HG03354 (cell line): ENCODE results near the gene PIK3R5.

Experiments used
- ATAC-seq: cut with Tn5 transposase; IDR thresholded peaks from one replicate; pipeline ENCODE4 v1.9.1; 2021; ENCODE audit warnings: mild to moderate bottlenecking; ENCODE audit not compliant: unreplicated experiment, poor library complexity, severe bottlenecking

PIK3R5 gene

DNA sequence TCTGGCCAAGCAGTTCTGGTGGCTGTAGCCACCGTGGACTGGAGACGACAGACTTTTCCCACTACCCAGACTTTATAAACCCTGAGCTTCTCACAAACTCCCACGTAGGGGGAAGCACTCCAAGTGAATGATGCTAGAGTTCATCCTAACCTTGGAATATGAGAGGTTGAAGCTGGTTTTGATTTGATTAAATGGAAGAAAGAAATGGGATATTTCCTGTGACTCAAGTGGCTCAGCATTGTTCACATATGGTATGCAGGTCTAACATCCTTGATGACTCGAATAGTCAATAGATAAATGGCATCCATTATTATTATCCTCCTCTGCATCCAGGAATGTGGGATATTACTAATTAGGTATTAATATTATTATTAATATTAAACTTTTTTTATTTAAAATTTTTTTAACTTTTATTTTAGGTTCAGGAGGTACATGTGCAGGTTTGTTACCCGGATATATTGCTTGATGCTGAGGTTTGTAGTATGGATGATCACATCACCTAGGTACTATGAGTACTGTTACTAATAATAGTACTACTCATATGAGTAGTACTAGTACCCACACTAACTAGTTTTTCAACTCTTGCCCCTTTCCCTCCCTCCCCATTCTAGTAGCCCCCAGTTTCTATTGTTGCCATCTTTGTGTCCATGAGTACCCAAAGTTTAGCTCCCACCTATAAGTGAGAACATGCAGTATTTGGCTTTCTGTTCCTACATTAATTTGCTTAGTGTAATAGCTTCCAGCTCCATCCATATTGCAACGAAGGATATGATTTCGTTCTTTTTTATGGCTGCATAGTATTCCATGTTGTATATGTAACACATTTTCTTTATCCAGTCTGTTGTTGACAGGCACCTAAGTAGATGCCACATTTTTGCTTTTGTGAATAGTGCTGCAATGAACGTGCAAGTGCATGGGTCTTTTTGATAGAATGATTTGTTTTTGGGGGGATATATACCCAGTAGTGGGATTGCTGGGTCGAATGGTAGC, 121.0 kb downstream of the PIK3R5 start:
- no peak for ATAC-seq

DNA sequence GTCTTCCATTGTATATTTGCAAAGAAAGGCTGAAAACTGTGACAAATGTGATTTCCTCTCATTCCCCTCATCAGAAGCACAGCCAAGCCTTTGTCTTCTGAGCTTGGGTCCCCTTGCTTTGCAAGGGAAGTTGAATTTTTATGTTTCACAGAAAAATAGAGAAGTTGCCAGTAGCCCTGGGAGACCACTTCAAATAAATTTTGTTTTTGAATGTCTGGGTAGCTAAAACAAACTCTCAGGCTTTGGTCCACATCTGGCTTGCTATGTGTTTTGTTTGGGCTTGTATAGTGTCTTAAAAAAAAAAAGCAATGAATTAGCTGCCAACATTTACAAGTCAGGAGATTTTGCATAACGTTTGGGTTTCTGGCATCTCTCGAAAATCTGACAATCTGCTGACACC, 122.2 kb downstream of the PIK3R5 start:
- ATAC-seq = no peak

- no peak for ATAC-seq
These were observed 123.7 kb downstream of the PIK3R5 start for GRCh38 chr17:8841844-8842243.

GRCh38 chr17:8839410-8839935, 126.0 kb downstream of the PIK3R5 start:
- ATAC-seq = no peak

DNA sequence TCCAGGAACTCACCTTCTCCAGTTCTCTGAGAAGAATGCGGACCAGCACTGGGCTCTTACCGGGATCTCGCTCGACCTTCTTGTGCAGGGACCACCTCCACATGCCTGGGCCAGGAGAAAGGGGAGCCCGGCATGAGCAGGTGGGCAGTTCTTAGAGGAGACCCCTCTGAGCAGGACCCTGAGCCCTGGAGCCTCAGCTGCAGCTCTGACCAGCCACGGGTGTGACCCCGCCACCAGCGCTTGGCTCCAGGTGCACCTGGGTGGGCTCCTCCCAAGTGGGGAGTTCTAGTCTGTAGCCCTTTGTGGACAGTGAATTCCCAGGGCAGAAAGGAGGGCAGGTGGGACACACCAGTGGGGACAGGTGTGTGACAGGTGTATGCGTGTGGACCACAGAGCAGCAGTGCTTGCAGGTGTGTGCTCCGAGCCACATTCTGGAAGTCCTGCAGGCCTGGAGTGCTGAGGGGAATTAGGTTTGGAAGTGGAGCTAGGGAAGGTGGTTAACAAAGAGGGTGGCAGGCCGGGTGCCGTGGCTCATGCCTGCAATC, 126.9 kb downstream of the PIK3R5 start:
- no peak for ATAC-seq

GRCh38 chr17:8837563-8838075, 127.9 kb downstream of the PIK3R5 start:
- no peak for ATAC-seq

- no peak for ATAC-seq
These were observed 128.5 kb downstream of the PIK3R5 start for GRCh38 chr17:8836821-8837562.

GRCh38 chr17:8835631-8836364, 129.7 kb downstream of the PIK3R5 start:
- ATAC-seq = no peak

- ATAC-seq = no peak
These were observed 130.4 kb downstream of the PIK3R5 start for GRCh38 chr17:8835106-8835505.

DNA sequence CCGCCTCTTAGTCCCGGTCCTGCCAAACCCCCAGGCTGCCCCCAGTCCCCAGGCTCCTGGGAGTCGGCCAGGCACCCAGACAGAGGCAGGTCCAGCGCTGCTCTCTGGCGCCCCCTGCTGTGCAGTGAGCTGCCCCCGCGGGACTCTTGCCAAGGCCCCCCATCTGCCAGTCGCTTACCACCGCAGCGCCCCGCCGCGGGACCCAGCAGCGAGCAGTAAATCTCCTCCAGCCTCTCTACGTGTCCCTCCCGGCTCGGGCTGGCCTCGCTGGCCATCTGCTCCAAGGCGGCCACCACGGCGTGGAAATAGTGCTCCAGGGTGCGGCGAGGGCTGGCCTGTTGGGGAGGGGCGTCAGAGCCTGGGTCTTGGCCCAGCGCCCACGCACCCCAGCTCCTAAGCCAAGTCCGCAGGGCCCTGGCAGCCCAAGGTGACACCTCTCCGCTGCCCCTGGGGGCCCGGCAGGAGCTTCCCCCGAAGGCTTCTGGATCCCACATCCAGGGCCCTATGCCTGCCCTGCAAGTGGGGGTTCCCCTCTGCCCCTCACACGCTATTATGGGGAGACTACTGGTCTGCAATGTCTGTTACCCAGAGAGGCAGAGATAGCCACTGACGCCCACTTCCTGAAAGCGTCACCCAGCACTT, 132.7 kb downstream of the PIK3R5 start:
- ATAC-seq = no peak

GRCh38 chr17:8831234-8831849, 134.2 kb downstream of the PIK3R5 start:
- no peak for ATAC-seq

GRCh38 chr17:8830141-8830540, 135.4 kb downstream of the PIK3R5 start:
- no peak for ATAC-seq

GRCh38 chr17:8829036-8829941, 136.2 kb downstream of the PIK3R5 start:
- no peak for ATAC-seq
